ENCODE measurements around the gene DLGAP1. TPM values are rescaled to one million over a fixed set of nuclear protein-coding genes. Genes with fewer than 3 reads are reported as not detected.

DLGAP1 gene
- total and polyA plus RNA-seq, 2 of the 4 experiments (the other 2 are of a cell fraction) = under 0.01 to 0.09 TPM

- no peak overlapping the region for H2BK120ac ChIP-seq (ENCODE audit: low read depth, low read length)
- no TSS peak for BruUV-seq (replicated peaks)
- no peaks in the 10 kb centered on the region for H3K36me3 ChIP-seq (ENCODE audit: control insufficient read depth, insufficient read depth, low read length)
- no peak overlapping the region for H3K23ac ChIP-seq (ENCODE audit: low read depth, low read length)
- no peak overlapping the region for H4K91ac ChIP-seq (ENCODE audit: insufficient read depth, low read depth, low read length)
- no peaks in the 10 kb centered on the region for H3K4me1 ChIP-seq (ENCODE audit: control insufficient read depth, insufficient read depth, low read length)
- H2AK9ac ChIP-seq (replicated peaks; ENCODE audit: low read depth, low read length, poor library complexity) = no peak overlapping the region
- no peak overlapping the region for H3K4ac ChIP-seq (ENCODE audit: low read depth, low read length)
- no peak overlapping the region for H4K5ac ChIP-seq (ENCODE audit: low read depth, low read length)
- WGBS, 2 experiments (ENCODE audit: extremely low coverage in 2 of 2, insufficient read length in 1 of 2) = 57% methylated on average over 1 of the region's 2 CpGs; no CpG with 5 or more reads in 1 of the 2 experiments
- TF ChIP-seq FOS (IDR thresholded peaks at IDR 0.05; ENCODE audit: low read depth, low read length) (no peak), CTCF (conservative IDR thresholded peaks at IDR 0.05; ENCODE audit: low read depth, low read length) (no peak), BHLHE40 (IDR thresholded peaks at IDR 0.05; ENCODE audit: low read depth, low read length) (no peak)
- H3K9ac ChIP-seq (ENCODE audit: low read depth, low read length) = no peak overlapping the region
- 0 out of 2 replicates have a peak, but pooled peaks cover 6% of the 10 kb centered on the region for H3K9me3 ChIP-seq (ENCODE audit: control insufficient read depth, insufficient read depth, low read length)
- dilution Hi-C loops (cut with HindIII; ENCODE audit: low sequenced_read_pairs, unreplicated experiment) (no loop called here), intact Hi-C loops (cut with micrococcal nuclease) (no loop called here), in situ Hi-C loops (cut with MboI; ENCODE audit: low sequenced_read_pairs) (no loop called here)
- DNase-seq = no peak
- H3K56ac ChIP-seq (ENCODE audit: extremely low read depth, insufficient read depth, low read length) = no peak overlapping the region
- H2BK15ac ChIP-seq (ENCODE audit: low read depth, low read length) = no peak overlapping the region
- H2AK5ac ChIP-seq (ENCODE audit: low read depth, low read length) = no peak overlapping the region
- no peak overlapping the region for H3K4me2 ChIP-seq (ENCODE audit: low read depth, low read length)
- no peak overlapping the region for H3K4me3 ChIP-seq (ENCODE audit: insufficient read depth, low read depth, low read length)
- no peak overlapping the region for H3K14ac ChIP-seq (replicated peaks; ENCODE audit: low read depth, low read length)
- no peaks in the 10 kb centered on the region for H3K9me1 ChIP-seq (ENCODE audit: insufficient read depth, low read length)
- H2BK5ac ChIP-seq (ENCODE audit: low read depth, low read length, poor library complexity, severe bottlenecking) = no peak overlapping the region
- ChIA-PET CTCF (interaction anchor here (1.2 kb wide), 1 partner anchor 12 kb away, joined by 4 read pairs; no protein-coding TSS in a partner anchor), POLR2A (ENCODE audit: unreplicated experiment) (interaction anchor here (0.6 kb wide), 1 partner anchor 93 kb away, joined by 3 read pairs; no protein-coding TSS in a partner anchor)
- no peak for ATAC-seq (ENCODE audit: low read depth)
- H4K20me1 ChIP-seq (ENCODE audit: insufficient read depth, low read length) = no peaks in the 10 kb centered on the region
- no peak overlapping the region for H4K8ac ChIP-seq (ENCODE audit: low read depth in 2 of 2, low read length in 2 of 2)
- no peak overlapping the region for H3K27ac ChIP-seq (ENCODE audit: insufficient read depth, low read length)
- H2AFZ ChIP-seq (replicated peaks; ENCODE audit: low read length, poor library complexity) = no peak overlapping the region
- H3K79me1 ChIP-seq (ENCODE audit: low read depth in 1 of 2, low read length in 2 of 2) = no peaks in the 10 kb centered on the region
- no peak overlapping the region for H3K18ac ChIP-seq (ENCODE audit: low read depth, low read length)
- H2BK20ac ChIP-seq (ENCODE audit: low read depth, low read length) = no peak overlapping the region
- H3K27me3 ChIP-seq (ENCODE audit: control insufficient read depth, insufficient read depth, low read length) = no peaks in the 10 kb centered on the region
Measured at GRCh38 chr18:3759099-3759498, 696.0 kb downstream of the DLGAP1 start.
